Ishikawa (cell line): ENCODE data around the gene FXR2.

ENCODE experiments used
- CEBPB ChIP-seq: IDR thresholded peaks from 2 replicates; pipeline ENCODE4 v1.6.1; 2012
- CREB1 ChIP-seq: IDR thresholded peaks from 2 replicates; pipeline ENCODE4 v1.6.1; 2012; ENCODE audit warnings: low read depth
- EGR1 ChIP-seq: IDR thresholded peaks from 2 replicates; pipeline ENCODE4 v1.6.1; 2012
- EP300 ChIP-seq: IDR thresholded peaks from 2 replicates; pipeline ENCODE4 v1.6.1; 2012; ENCODE audit warnings: borderline replicate concordance
- FOXM1 ChIP-seq: IDR thresholded peaks from 2 replicates; pipeline ENCODE4 v1.6.1; 2012; ENCODE audit warnings: low read depth, borderline replicate concordance
- NFIC ChIP-seq: IDR thresholded peaks from 2 replicates; pipeline ENCODE4 v1.6.1; 2012
- RAD21 ChIP-seq: IDR thresholded peaks from 2 replicates; pipeline ENCODE4 v1.6.1; 2012; ENCODE audit warnings: low read depth
- TAF1 ChIP-seq: IDR thresholded peaks from 2 replicates; pipeline ENCODE4 v1.6.1; 2012; ENCODE audit warnings: low read depth, mild to moderate bottlenecking
- TCF12 ChIP-seq: IDR thresholded peaks from 2 replicates; pipeline ENCODE4 v1.6.1; 2012; ENCODE audit warnings: low read depth
- TEAD4 ChIP-seq: IDR thresholded peaks from 2 replicates; pipeline ENCODE4 v1.6.1; 2012
- USF1 ChIP-seq: IDR thresholded peaks from 2 replicates; pipeline ENCODE4 v1.6.1; 2012
- YY1 ChIP-seq: IDR thresholded peaks from 2 replicates; pipeline ENCODE4 v1.6.1; 2012; ENCODE audit warnings: low read depth
- ZBTB7A ChIP-seq: IDR thresholded peaks from 2 replicates; pipeline ENCODE4 v1.6.1; 2012; ENCODE audit warnings: low read depth
- TF ChIP-seq, protein P1 (sequence below): IDR thresholded peaks from 2 replicates; pipeline ENCODE4 v1.6.1; 2012
- TF ChIP-seq, protein P2 (sequence below): IDR thresholded peaks from 2 replicates; pipeline ENCODE4 v1.6.1; 2012; ENCODE audit warnings: low read depth, mild to moderate bottlenecking

The FXR2 gene

DNA sequence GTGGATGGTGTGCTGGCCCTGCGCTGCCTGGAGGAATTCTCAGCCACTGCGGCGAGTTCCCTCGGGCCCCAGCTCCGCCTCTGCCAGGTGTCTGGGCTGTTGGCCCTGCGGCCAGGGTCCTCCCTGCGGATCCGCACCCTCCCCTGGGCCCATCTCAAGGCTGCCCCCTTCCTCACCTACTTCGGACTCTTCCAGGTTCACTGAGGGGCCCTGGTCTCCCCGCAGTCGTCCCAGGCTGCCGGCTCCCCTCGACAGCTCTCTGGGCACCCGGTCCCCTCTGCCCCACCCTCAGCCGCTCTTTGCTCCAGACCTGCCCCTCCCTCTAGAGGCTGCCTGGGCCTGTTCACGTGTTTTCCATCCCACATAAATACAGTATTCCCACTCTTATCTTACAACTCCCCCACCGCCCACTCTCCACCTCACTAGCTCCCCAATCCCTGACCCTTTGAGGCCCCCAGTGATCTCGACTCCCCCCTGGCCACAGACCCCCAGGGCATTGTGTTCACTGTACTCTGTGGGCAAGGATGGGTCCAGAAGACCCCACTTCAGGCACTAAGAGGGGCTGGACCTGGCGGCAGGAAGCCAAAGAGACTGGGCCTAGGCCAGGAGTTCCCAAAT, 57.4 kb downstream of the FXR2 start:
- TF ChIP-seq EGR1, result no peak
- TF ChIP-seq USF1, result no peak
- TF ChIP-seq RAD21, result no peak
- TF ChIP-seq CREB1, result no peak
- TF ChIP-seq EP300, result no peak
- no peak for TF ChIP-seq FOXM1
- no peak for TF ChIP-seq CEBPB
- TF ChIP-seq TCF12, result no peak
- no peak for TF ChIP-seq NFIC
- no peak for TF ChIP-seq YY1
- TF ChIP-seq ZBTB7A, result no peak
- TF ChIP-seq, protein P1, sequence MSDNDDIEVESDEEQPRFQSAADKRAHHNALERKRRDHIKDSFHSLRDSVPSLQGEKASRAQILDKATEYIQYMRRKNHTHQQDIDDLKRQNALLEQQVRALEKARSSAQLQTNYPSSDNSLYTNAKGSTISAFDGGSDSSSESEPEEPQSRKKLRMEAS, result no peak

GRCh38 chr17:7556627-7557026, 58.1 kb downstream of the FXR2 start:
- no peak for TF ChIP-seq EP300
- TF ChIP-seq, protein P1, result no peak

DNA sequence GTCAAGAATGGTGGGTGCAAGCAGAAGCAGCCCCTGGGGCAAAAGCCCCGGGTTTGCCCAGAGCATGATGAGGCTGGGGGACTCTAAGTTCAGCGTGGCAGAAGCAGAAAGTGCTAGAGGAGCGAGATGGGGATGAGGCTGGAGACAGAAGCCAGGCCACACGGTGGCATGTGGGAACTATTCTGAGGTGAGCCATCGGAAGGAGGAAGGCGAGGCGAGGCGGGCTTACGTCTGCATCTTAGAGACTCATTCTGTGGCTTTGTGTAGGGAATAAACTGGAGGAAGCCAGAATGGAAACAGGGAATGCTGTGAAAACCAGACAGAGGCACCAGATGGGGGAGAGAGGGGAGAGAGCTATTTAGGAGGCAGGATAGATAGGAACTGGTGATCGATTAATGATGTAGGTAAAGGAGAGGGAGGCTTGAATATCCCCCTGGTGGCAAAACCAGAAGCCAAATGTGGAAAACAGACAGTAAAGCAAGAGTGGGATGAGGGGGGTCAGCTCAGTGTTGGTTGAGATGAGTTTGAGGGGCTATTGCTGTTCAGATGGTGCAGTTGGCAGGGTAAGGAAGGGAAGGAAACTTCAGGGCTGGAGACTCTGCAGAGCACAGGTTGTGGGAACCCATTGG, 59.3 kb downstream of the FXR2 start:
- TF ChIP-seq, protein P2, sequence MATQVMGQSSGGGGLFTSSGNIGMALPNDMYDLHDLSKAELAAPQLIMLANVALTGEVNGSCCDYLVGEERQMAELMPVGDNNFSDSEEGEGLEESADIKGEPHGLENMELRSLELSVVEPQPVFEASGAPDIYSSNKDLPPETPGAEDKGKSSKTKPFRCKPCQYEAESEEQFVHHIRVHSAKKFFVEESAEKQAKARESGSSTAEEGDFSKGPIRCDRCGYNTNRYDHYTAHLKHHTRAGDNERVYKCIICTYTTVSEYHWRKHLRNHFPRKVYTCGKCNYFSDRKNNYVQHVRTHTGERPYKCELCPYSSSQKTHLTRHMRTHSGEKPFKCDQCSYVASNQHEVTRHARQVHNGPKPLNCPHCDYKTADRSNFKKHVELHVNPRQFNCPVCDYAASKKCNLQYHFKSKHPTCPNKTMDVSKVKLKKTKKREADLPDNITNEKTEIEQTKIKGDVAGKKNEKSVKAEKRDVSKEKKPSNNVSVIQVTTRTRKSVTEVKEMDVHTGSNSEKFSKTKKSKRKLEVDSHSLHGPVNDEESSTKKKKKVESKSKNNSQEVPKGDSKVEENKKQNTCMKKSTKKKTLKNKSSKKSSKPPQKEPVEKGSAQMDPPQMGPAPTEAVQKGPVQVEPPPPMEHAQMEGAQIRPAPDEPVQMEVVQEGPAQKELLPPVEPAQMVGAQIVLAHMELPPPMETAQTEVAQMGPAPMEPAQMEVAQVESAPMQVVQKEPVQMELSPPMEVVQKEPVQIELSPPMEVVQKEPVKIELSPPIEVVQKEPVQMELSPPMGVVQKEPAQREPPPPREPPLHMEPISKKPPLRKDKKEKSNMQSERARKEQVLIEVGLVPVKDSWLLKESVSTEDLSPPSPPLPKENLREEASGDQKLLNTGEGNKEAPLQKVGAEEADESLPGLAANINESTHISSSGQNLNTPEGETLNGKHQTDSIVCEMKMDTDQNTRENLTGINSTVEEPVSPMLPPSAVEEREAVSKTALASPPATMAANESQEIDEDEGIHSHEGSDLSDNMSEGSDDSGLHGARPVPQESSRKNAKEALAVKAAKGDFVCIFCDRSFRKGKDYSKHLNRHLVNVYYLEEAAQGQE, result no peak
- no peak for TF ChIP-seq CEBPB
- TF ChIP-seq, protein P1, result no peak
- no peak for TF ChIP-seq FOXM1
- TF ChIP-seq EP300, result no peak
- no peak for TF ChIP-seq TCF12
- no peak for TF ChIP-seq YY1
- no peak for TF ChIP-seq ZBTB7A
- no peak for TF ChIP-seq USF1

DNA sequence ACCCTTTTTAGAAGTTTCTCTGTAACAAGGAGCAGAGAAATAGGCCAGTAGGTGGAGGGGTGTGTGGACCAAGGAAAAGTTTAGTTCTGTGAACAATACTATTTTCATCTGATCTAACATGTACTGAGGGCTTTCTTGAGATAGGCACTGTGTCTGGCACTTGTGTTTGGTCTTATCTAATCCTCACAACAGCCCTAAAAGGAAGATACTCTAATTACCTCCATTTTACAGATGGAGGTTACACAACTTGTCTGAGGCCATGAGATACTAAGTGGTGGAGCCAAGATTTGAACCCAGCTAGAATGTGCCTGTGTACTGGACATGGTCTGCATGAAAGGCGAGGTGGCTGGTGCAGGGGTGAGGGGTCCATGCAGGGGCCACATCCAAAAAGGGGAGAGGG, 61.3 kb downstream of the FXR2 start:
- TF ChIP-seq USF1 (no peak), CREB1 (no peak), CEBPB (no peak), ZBTB7A (no peak), TEAD4 (no peak), TCF12 (no peak), EGR1 (no peak), RAD21 (no peak), NFIC (no peak), EP300 (no peak), YY1 (no peak), TAF1 (no peak), FOXM1 (no peak)
- TF ChIP-seq, protein P1, result no peak
- TF ChIP-seq, protein P2, result no peak

DNA sequence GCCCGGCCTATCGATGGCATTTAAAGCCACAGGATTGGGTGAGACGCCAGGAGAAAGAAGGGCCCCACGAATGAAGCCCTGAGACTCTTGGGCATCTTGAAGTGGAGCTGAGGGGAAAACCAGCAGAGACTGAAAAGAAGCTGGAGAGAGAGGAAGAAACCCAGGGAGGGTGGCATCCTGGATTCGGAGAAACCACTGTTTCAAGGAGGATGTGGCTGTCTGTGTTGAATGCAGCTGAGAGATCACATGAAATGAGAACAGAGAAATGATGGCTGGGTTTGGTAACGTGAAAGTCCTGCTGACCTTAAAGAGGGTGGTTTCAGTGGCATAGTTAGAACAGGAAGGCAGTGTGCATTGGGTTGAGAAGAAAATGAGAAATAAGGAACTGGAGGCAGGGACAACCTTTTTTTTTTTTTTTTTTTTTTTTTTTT, 62.1 kb downstream of the FXR2 start:
- TF ChIP-seq ZBTB7A, result no peak
- no peak for TF ChIP-seq TEAD4
- TF ChIP-seq EGR1, result no peak
- TF ChIP-seq, protein P1, result no peak
- TF ChIP-seq EP300, result no peak
- no peak for TF ChIP-seq YY1
- no peak for TF ChIP-seq RAD21
